GM19324 (cell line): ENCODE data around the gene SNX30.

Experiments
- ATAC-seq: cut with Tn5 transposase; IDR thresholded peaks from one replicate; pipeline ENCODE4 v1.9.1; 2021; ENCODE audit warnings: mild to moderate bottlenecking, moderate library complexity; ENCODE audit not compliant: unreplicated experiment, low FRiP score

The SNX30 gene

GRCh38 chr9:112852741-112853504, 102.4 kb downstream of the SNX30 start:
- ATAC-seq: no peak

DNA sequence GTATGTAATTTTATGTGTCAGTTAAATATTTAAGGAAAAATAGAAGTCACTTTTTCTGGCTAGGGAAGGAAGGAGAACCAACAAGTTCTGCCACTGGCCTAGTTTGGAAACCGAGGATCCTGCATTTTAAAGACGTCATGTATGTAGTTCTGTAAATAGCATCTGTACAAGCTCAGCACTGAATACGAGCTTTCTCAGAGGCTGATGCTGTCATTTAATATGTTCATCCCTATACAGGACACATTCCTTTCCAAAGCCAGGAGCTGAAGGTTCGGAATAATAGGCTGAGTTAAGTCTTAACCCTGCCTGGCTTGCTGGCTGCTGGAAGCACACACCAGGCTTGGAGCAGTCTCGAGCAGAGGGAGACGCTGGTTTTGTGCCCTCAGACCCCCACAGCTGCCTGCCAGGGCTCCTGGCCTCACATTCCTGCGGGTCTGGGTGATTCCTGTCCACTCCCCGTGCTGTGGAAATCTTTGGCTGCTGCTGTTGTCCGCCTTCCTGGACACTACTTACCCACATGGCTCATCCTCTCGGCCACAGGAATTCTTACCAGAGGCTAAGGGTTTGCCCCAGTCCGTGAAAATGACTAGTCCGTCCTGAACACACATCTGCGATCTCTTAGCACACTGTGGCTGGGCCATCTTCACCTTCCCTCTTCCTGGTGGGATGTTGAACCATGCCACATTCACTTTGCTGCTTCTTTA, 103.5 kb downstream of the SNX30 start:
- ATAC-seq: no peak

DNA sequence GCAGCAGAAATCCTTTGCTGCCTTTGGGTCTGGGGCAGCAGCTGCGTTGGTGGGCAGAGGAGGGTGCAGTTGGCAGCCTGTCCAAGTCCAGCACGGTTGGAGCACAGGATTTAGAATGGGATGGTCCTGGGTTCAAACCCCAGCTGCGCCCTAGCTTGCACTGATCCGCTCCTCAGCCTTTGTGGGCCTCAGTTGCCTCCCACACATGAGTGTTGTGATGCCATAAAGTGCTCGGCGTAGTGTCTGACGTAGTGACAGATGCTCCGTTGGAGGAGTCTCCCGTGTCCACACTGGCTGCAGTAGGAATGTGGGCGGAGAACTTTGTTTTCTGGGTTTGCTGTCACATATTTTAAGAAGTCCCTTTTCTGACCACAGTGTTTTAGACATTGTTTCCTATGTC, 104.1 kb downstream of the SNX30 start:
- ATAC-seq: no peak

DNA sequence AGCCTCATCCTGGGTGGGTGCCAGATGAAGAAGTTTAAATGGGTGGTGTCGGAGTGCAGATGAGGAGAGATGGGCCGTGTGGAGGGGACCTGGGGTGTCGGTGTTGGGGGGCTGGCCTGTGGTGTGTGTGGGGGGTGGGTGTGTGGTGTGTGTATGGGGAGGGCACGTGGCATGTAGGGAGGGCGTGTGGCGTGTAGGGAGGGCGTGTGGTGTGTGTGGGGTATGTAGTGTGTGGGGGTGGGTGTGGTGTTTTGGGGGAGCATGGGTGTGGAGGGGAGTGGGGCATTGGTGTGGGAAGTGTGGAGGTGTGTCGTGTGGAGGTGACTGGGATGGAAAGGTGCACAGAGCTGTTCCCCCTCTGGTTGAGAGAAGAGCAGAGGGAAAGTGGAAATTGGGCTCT, 105.6 kb downstream of the SNX30 start:
- ATAC-seq: no peak

- ATAC-seq: no peak
Observed at GRCh38 chr9:112856843-112857242, 106.3 kb downstream of the SNX30 start.

GRCh38 chr9:112858005-112858404, 107.4 kb downstream of the SNX30 start:
- no peak for ATAC-seq

- ATAC-seq: peak; percentile 61
Observed at GRCh38 chr9:112858625-112859147, 108.1 kb downstream of the SNX30 start.

- no peak for ATAC-seq
Observed at GRCh38 chr9:112860451-112860850, 109.9 kb downstream of the SNX30 start.

- ATAC-seq: no peak
Observed at GRCh38 chr9:112861155-112861554, 110.6 kb downstream of the SNX30 start.

DNA sequence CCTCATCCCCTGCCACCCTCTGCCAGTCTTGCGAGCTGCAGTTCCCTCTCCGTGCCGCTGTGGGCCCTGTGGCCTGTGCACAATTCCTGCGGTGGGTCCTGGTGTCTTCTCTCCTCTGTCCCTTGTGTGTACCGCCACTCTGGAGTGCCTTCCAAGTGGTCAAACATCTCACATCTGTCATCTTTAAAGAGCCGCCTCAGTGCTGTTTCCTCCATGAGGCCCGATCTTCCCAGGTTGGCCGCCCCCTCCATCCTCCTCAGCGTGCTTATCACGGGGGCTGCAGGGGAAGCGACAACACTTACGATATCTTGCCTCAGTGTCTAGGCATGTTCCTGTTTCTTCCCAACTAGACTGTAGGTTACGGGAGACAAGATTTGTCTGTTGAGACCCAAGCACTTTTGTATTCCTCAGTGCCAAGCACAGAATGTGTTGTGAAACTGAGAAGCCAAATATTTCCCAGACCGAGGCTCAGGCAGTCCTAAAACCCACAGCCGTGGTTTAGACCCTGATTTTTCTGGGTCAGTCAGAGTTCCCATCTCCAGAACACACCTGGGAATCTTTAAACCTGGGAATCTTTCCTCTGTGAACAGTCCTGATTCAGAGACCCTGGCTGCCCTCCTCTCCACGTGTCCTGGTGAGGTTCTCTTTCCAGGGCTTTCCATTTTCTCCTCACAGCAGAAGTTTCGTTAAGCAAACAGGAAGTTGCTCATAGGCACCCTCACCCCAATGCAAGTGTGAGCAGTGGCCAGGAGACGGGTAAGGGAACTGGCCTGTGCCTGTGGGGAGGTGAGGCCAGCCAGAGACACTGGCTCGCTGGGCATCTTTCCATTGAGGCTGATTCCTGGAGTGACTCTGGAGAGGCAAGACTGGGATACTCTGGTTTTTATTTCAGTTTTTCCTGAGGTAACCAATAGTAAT, 111.3 kb downstream of the SNX30 start:
- no peak for ATAC-seq

- no peak for ATAC-seq
Observed at GRCh38 chr9:112863214-112863613, 112.7 kb downstream of the SNX30 start.

DNA sequence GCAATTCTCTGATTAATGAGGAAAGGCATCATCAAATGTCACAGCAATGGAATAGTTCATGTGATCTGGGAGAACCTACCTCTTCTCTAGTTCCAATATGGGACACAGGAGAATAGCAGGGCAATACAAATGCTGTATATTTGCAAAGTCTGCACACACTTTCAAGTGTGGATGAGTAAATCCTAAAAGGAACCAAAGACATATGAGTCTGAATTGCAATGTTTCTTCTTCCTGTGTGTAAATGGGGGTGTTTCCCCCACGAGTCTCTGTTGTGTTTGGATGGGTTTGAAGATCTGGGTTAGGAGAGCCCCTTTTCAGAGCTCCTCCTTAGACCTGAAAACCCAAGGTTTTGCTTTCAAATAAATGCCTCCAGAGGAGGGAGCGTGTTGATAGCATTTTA, 113.2 kb downstream of the SNX30 start:
- ATAC-seq: no peak

DNA sequence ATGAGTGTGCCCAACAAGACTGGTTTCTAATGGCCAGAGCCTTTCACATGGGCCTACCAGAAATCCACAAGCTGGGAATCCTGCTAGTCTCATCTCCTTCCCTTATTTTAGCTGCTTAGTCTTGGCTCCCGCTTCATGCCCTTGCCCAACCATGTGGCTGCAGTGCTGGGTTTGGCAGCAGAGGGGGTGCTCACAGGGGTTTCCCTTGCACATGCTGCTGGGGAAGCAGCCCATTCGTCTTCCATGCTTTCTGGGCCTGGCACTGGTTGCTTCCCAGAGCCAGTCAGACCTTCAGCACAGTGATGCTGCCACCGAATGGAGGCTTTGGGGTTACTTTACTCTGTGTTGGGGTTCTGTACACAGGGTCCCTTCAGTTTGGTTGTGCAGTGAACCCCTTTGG, 113.8 kb downstream of the SNX30 start:
- ATAC-seq: no peak

DNA sequence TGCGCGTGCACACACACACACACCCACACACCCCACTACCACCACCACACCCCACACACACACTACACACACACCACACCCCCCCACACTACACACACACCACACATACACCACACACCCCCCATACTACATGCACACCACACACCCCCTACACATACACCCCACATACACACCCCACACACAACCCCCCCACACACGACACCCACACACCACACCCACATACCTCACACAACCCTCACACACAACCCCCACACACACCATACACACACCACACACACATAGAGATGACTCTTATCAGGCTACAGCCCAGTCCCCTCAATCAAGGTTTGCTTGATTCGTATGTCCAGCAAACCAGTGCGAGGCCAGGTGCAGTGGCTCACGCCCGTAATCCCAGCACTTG, 114.4 kb downstream of the SNX30 start:
- ATAC-seq: no peak

GRCh38 chr9:112866662-112867274, 116.2 kb downstream of the SNX30 start:
- no peak for ATAC-seq

GRCh38 chr9:112867275-112867991, 116.9 kb downstream of the SNX30 start:
- ATAC-seq: no peak

- ATAC-seq: no peak
Observed at GRCh38 chr9:112868461-112868860, 117.9 kb downstream of the SNX30 start.

DNA sequence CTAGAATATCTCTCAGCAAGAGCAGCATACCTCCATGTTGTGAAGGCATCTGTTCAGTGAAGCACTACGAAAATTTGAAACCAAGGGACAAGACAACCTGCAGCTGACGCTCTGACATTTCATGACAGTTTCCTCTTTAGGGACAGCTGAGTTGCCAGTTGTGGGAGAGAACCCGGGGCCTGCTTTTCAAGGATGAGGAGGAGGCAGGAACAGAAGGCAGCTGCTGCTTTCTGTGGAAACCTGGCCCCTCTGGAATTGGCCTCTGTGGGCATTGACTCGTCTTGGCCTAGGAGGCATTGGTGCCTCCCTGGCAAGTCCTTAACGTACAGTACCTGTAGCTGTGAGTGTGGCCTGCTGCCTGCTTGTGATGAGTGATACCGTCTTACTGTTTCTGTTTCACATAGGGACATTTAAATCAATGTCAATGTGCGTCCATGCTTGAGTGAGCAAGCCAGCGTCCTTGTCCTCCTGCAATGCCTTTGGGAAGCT, 118.5 kb downstream of the SNX30 start:
- ATAC-seq: no peak

DNA sequence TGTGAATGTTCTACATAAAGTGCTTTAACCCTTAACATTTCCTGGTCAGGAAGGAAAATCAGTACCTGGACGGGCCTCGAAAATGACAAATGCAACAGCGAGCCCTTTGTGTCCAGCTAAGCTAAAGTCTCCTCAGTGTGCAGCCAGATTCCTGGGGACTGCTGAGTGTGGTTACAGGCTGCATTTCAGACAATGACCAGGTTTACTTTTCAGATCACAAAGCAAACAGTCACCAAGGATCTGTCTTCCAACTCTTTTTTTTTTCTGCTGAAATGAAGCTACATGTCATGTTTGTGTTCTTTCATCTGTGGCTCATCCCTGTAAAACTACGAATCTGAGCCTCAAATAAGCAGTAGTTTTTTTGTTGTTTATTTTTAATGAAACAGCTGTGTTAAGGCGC, 119.4 kb downstream of the SNX30 start:
- ATAC-seq: no peak

DNA sequence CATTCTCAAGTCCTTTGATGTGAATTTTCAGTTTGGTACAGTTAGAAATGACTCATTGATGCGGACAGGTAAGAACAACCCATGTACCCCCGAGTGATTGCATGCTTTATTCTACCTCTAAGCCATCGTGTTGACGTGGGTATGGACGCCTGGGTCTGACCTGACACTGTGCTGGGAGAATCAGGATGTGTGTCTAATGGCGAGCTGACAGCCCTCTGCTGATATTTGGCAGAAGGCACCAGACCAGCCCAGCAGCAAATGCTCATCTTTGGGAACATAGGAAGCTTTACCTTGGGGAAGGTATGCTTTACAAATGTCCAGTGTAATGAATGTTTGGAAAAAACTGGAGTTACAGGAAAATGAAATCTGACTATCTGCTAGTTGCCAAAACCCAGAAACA, 120.0 kb downstream of the SNX30 start:
- no peak for ATAC-seq
